HUDEP-2 (cell line): ENCODE measurements around the gene RAP2A.

ENCODE experiments used
- DNase-seq, 76 experiments: peaks; one replicate each; lab custom pipeline; 2025; ENCODE audit not compliant: unreplicated experiment in 76 of 76; lab: John Stamatoyannopoulos, UW

The RAP2A gene

DNA sequence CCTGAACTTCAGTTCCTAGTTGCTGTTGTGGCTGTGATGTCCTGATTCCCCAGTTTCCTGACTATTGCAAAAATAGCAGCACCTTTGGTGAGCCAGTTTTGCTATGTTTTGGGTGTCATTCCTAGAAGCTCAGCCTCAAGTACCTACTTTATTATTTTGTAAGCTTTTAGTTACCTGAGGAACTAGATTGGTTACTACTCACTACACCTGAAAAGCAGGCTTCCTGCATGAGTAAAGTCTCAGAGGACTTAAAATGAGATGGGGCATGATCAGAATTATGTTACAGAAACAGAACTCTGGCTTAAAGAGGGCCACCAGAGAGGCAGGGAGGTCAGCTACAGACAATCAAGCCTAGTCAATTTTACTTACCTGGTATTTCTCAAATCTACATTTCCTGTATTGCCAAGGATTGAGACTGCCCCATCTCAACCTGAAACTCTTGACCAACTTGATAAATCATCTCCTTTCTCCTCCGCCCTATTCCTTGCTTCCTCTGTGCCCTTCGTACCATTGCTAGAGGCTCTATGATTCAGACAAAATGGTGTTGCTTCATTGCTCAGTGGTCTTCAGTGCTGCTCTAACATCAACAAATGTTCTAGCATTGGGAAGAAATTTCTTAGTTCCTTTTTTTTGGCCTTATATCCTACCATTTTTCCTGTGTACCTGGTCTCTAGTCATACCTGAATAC is 58.9 kb downstream of the RAP2A start:
- no peak for DNase-seq

DNA sequence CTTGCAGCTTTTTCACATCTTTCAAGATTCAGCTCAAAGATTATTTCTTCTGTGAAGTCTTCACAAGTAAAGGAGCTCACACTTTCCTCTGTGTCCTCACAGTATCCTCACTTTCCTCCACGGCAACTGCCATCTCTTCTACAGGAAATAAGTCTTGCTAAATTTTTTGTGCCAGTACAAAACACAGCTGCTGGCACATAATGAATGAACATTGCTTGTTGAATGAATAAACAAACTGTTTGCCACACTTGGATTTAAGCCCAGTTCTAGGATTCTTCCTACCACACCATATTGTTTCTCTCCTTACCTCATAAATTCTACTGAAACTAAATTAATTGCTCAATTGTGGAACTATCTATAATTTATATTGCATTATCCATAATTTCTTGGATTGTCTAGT is 59.5 kb downstream of the RAP2A start:
- DNase-seq = no peak

GRCh38 chr13:97495678-97496077 is 61.7 kb downstream of the RAP2A start:
- no peak for DNase-seq

DNA sequence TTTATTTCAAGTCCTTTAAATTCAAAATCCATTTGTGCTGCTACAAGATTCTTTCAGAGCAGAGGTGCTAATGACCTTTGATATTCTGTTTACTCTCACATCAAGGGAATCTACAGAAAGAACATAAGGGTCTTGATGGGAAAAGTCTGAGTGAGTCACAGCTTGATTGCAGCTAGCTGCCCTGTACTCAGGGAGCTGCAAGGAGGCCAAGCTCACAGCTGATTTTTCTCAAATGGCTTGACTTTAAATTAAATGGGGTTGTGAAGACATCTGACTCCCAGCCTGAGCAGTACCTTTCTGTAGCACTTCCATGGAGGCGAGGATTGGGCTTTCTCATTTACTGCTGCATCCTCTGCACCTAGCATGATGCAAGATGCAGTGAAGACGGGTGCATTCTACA is 62.5 kb downstream of the RAP2A start:
- DNase-seq = no peak

DNA sequence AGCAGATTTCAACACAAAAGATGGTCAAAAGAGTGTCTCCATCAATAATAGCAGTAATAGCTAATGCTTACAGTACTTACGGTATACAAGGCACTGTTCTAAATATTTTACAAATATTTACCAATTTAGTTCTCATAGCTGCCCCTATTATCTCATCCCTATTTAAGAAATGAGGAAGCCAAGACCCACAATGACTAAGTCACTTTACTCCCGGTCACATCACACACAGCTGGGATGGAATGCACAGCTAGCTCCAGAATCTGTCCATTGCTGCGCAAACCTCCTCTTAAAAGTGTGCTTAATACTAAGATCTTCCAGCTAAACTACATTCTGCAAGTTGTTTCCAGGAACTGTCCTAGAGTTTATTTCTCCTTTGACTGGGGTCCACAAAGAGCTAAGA is 63.4 kb downstream of the RAP2A start:
- no peak for DNase-seq

DNA sequence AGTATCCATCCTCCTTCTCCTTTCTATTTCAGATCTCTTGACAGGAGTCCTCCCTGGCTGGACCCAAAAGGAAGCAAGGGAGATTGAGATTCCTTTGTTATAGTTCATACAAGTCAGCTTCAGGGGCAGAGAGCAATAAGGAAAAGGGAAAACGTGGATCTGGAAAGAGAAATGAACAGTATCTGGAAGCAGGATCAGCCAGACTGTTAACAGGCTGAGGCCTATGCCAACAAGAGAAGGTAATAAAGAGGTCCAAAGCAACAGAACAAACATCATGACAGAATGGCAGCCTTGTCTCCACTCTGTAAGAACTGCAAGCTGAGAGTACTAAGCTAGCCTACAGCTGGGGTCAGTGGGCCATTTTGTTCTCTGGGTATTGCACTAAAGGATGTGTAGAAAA is 64.5 kb downstream of the RAP2A start:
- no peak for DNase-seq

- DNase-seq = no peak
These were observed 65.2 kb downstream of the RAP2A start for GRCh38 chr13:97499181-97499580.

DNA sequence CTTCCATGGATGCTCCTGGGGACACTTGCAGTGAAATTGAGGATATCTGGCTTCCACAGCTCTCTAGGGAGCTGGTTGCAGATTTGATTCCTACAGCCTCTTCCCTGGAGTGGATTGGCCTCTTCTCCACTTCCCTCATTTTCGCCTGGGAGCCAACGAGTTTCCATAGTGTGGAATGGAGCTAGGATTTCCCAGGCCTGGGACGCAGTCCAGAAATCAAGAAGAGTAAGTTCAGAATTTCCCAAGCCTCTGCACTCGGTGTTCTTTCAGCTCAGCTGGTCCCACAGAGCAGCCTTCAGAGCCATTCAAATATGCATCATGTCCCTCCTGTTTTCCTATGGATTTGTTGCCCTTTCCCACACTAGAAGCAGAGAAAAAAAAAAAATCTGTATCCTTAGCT is 68.2 kb downstream of the RAP2A start:
- no peak for DNase-seq

GRCh38 chr13:97502706-97503105 is 68.7 kb downstream of the RAP2A start:
- no peak for DNase-seq

DNA sequence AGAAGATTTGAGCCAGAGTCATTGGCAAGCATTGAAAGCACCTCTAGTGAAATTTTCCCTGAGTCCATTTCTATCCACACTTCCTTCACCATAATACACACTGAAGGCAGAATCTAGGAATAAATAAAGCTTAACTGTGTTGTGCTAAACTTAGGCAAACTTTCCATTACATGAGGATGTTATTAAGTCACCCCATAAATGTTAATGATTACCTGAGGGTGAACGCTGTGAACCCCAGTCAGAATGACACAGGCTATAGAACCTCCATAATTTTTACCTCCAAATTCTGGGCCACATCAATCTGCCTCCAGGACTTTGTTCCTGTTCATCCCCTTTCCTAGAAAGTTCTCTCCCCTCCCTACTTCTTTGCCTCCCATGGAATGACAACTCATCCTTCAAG is 71.0 kb downstream of the RAP2A start:
- DNase-seq = no peak

DNA sequence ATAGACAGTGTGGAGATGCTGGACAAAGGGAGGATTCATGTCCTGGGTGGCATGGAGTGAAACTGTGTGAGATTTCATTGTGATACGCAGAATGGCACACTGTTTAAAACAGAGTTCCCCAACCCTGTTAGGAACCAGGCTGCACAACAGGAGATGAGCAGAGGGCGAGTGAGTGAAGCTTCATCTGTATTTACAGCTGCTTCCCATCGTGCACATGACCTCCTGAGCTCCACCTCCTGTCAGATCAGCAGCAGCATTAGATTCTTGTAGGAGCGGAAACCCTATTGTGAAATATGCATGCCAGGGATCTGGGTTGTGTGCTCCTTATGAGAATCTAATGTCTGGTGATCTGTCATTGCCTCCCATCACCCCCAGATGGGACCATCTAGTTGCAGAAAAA is 72.5 kb downstream of the RAP2A start:
- no peak for DNase-seq

GRCh38 chr13:97512732-97513131 is 78.8 kb downstream of the RAP2A start:
- DNase-seq = no peak

- no peak for DNase-seq
These were observed 81.7 kb downstream of the RAP2A start for GRCh38 chr13:97515643-97516042.

DNA sequence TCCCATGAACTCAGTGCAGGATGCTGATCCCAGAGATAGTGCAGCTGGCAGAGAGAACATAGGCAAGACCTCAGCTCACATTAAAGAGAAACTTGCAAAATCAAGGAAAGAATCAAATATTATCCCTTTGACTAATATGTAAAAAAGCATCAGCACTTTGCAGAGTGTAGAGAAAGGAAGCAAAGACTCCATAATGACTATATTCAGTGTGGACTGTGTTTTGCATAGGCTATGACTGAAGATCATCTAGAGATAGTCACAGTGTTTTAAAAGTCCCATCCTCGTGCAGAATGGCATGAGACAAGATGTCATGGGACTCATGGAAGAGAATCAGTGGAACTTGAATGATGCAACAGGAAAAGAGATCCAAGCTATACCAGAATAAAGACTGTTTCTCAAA is 84.0 kb downstream of the RAP2A start:
- no peak for DNase-seq
